Measurements from ENCODE around the gene SPEG. TPM values are rescaled to one million over a fixed set of nuclear protein-coding genes. Genes with fewer than 3 reads are reported as not detected.

The SPEG gene
- total and polyA plus RNA-seq, 2 of the 13 experiments (the other 11 are each of a cell fraction or from before 2014, with no cell fraction given), result 0.18 to 0.24 TPM

- TF ChIP-seq ZNF318 (CRISPR knock-in tag; IDR thresholded peaks at IDR 0.05), result peak; percentile 59; the same call in 1 of the 2 replicates
- TF ChIP-seq NFYC (CRISPR knock-in tag; IDR thresholded peaks at IDR 0.05), result peak; percentile 48; the same call in 1 of the 2 replicates
- no peak for TF ChIP-seq E2F2 (CRISPR knock-in tag; IDR thresholded peaks at IDR 0.05; ENCODE audit: borderline replicate concordance)
- no peak for TF ChIP-seq ARID2 (CRISPR knock-in tag; IDR thresholded peaks at IDR 0.05; ENCODE audit: borderline replicate concordance)
- TF ChIP-seq ZMAT3 (CRISPR knock-in tag; conservative IDR thresholded peaks at IDR 0.05), result peak; percentile 75; the same call in 1 of the 2 replicates
- 0 out of 2 replicates have a peak, but pooled peaks have one; percentile 55 for TF ChIP-seq ZNF777 (CRISPR knock-in tag; IDR thresholded peaks at IDR 0.05)
- TF ChIP-seq BCL3 (CRISPR knock-in tag; IDR thresholded peaks at IDR 0.05), result peak; percentile 54; the same call in 1 of the 2 replicates
- no peak for TF ChIP-seq E2F1 (CRISPR knock-in tag; IDR thresholded peaks at IDR 0.05)
- TF ChIP-seq GMEB2 (CRISPR knock-in tag; IDR thresholded peaks at IDR 0.05; ENCODE audit: low read depth), result no peak
- TF ChIP-seq JARID2 (CRISPR knock-in tag; IDR thresholded peaks at IDR 0.05; ENCODE audit: insufficient replicate concordance), result no peak
- peak; percentile 98 for TF ChIP-seq ZBTB4 (CRISPR knock-in tag; IDR thresholded peaks at IDR 0.05; ENCODE audit: borderline replicate concordance)
Measured at GRCh38 chr2:219541611-219542180, 107.1 kb downstream of the SPEG start (continued).
